ENCODE data around the gene OR1F1. TPM values are rescaled to one million over a fixed set of nuclear protein-coding genes. Genes with fewer than 3 reads are reported as not detected.

OR1F1 gene
- total and polyA plus RNA-seq, 2 donors (not counting 1 experiment from before 2014, with no cell fraction given), result not detected

GRCh38 chr16:3175157-3176093 is 12.6 kb upstream of the OR1F1 start:
- no peak overlapping the region for H3K4me3 ChIP-seq (ENCODE audit: control extremely low read depth in 1 of 5, extremely low read depth in 1 of 5, insufficient read depth in 1 of 5, low read depth in 2 of 5, low read length in 4 of 5)
- TF ChIP-seq, protein P1, sequence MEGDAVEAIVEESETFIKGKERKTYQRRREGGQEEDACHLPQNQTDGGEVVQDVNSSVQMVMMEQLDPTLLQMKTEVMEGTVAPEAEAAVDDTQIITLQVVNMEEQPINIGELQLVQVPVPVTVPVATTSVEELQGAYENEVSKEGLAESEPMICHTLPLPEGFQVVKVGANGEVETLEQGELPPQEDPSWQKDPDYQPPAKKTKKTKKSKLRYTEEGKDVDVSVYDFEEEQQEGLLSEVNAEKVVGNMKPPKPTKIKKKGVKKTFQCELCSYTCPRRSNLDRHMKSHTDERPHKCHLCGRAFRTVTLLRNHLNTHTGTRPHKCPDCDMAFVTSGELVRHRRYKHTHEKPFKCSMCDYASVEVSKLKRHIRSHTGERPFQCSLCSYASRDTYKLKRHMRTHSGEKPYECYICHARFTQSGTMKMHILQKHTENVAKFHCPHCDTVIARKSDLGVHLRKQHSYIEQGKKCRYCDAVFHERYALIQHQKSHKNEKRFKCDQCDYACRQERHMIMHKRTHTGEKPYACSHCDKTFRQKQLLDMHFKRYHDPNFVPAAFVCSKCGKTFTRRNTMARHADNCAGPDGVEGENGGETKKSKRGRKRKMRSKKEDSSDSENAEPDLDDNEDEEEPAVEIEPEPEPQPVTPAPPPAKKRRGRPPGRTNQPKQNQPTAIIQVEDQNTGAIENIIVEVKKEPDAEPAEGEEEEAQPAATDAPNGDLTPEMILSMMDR (IDR thresholded peaks at IDR 0.05), result no peak
- no peak for TF ChIP-seq EZH2 (IDR thresholded peaks at IDR 0.05; ENCODE audit: borderline replicate concordance, insufficient read depth, low read depth, low read length, poor library complexity, severe bottlenecking)
- H3K27me3 ChIP-seq (replicated peaks in 1 of 4; ENCODE audit: control extremely low read depth in 1 of 4, control insufficient read depth in 3 of 4, insufficient read depth in 4 of 4, low read length in 3 of 4), result peaks cover 0 to 84% (median 50%) of the 10 kb centered on the region in 4 experiments
- H2AFZ ChIP-seq (ENCODE audit: insufficient read depth, low read depth, low read length, poor library complexity, severe bottlenecking), result no peak overlapping the region
- H3K9me3 Mint-ChIP-seq (ENCODE audit: insufficient read depth), result no peaks in the 10 kb centered on the region
- CTCF ChIA-PET, result no interaction called here
- H3K9ac ChIP-seq (ENCODE audit: low read length), result no peak overlapping the region
- no peaks in the 10 kb centered on the region for H3K79me2 ChIP-seq (ENCODE audit: control insufficient read depth, insufficient read depth, low read length)
- ATAC-seq (ENCODE audit: low read depth) (no peak), DNase-seq (no peak)
- H3K27me3 Mint-ChIP-seq, result peaks cover 81% of the 10 kb centered on the region
- peaks cover 28% of the 10 kb centered on the region for H3K4me1 Mint-ChIP-seq
- no peaks in the 10 kb centered on the region for H4K20me1 ChIP-seq (ENCODE audit: control insufficient read depth, insufficient read depth, low read length, poor library complexity, severe bottlenecking)
- peaks cover 0 to 40% (median 0%) of the 10 kb centered on the region in 3 donors for H3K9me3 ChIP-seq (ENCODE audit: control extremely low read depth in 1 of 3, control insufficient read depth in 2 of 3, insufficient read depth in 1 of 3, low read length in 2 of 3)
- peak overlapping the region; percentile 41 for H3K27ac Mint-ChIP-seq
- no peak overlapping the region for H3K4me2 ChIP-seq (replicated peaks; ENCODE audit: low read depth, low read length, poor library complexity, severe bottlenecking)
- H3K4me1 ChIP-seq (ENCODE audit: control insufficient read depth in 2 of 2, insufficient read depth in 2 of 2, low read length in 2 of 2), result peaks cover 37 to 43% of the 10 kb centered on the region in 2 donors
- WGBS (ENCODE audit: insufficient coverage), result 19% methylated on average over 39 of the region's 39 CpGs
- H3K36me3 ChIP-seq (replicated peaks in 1 of 2; ENCODE audit: control extremely low read depth in 1 of 2, control insufficient read depth in 1 of 2, extremely low read depth in 1 of 2, insufficient read depth in 2 of 2, low read length in 1 of 2), result no peaks in the 10 kb centered on the region
- H3K27ac ChIP-seq (ENCODE audit: low read length in 2 of 2), result no peak overlapping the region
- no peak overlapping the region for H3K4me3 Mint-ChIP-seq
- POLR2A ChIA-PET, result no interaction called here
- intact Hi-C loops (cut with micrococcal nuclease), result loop anchor here (2.0 kb wide), 1 partner anchor 13 kb away; the partner anchor contains the start of gene OR1F1

DNA sequence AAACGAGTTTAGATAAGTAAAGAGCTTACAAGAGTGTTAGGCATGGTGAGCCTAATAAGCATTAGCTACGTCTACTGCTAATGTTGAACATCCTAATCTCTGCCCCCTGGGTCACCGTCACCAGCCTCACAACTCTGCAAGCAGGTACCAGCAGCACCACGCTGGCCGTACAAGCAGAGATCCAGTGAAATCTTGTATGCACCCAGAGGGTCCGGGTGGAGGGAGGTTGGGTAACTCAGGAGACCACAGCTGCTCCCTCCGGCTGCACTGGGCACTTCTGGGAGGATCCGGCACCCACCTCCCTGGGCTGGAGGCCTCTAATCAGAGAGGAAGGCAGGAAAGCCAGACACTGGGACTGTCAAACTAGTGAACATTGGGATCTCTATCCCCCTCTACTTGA is 8.4 kb upstream of the OR1F1 start:
- H3K36me3 ChIP-seq (replicated peaks in 1 of 2; ENCODE audit: control extremely low read depth in 1 of 2, control insufficient read depth in 1 of 2, extremely low read depth in 1 of 2, insufficient read depth in 2 of 2, low read length in 1 of 2), result no peaks in the 10 kb centered on the region
- Mint-ChIP-seq H3K4me1 (peaks cover 20% of the 10 kb centered on the region), H3K27ac (no peak overlapping the region), H3K9me3 (ENCODE audit: insufficient read depth) (no peaks in the 10 kb centered on the region), H3K27me3 (peaks cover 84% of the 10 kb centered on the region), H3K4me3 (no peak overlapping the region)
- H3K79me2 ChIP-seq (ENCODE audit: control insufficient read depth, insufficient read depth, low read length), result no peaks in the 10 kb centered on the region
- H3K4me1 ChIP-seq (ENCODE audit: control insufficient read depth in 2 of 2, insufficient read depth in 2 of 2, low read length in 2 of 2), result peaks cover 20 to 27% of the 10 kb centered on the region in 2 donors
- 82% methylated on average over 7 of the region's 8 CpGs for WGBS (ENCODE audit: insufficient coverage)
- H3K9ac ChIP-seq (ENCODE audit: low read length), result no peak overlapping the region
- intact Hi-C loops (cut with micrococcal nuclease), result no loop called here
- ATAC-seq (ENCODE audit: low read depth) (no peak), DNase-seq (no peak)
- POLR2A ChIA-PET, result no interaction called here
- H3K27ac ChIP-seq (ENCODE audit: low read length in 2 of 2), result no peak overlapping the region
- TF ChIP-seq, protein P1 (IDR thresholded peaks at IDR 0.05), result no peak
- TF ChIP-seq EZH2 (IDR thresholded peaks at IDR 0.05; ENCODE audit: borderline replicate concordance, insufficient read depth, low read depth, low read length, poor library complexity, severe bottlenecking), result no peak
- H3K27me3 ChIP-seq (replicated peaks in 1 of 4; ENCODE audit: control extremely low read depth in 1 of 4, control insufficient read depth in 3 of 4, insufficient read depth in 4 of 4, low read length in 3 of 4), result peaks cover 0 to 83% (median 52%) of the 10 kb centered on the region in 4 experiments
- H3K4me2 ChIP-seq (replicated peaks; ENCODE audit: low read depth, low read length, poor library complexity, severe bottlenecking), result no peak overlapping the region
- no peaks in the 10 kb centered on the region for H4K20me1 ChIP-seq (ENCODE audit: control insufficient read depth, insufficient read depth, low read length, poor library complexity, severe bottlenecking)
- H3K4me3 ChIP-seq (ENCODE audit: control extremely low read depth in 1 of 5, extremely low read depth in 1 of 5, insufficient read depth in 1 of 5, low read depth in 2 of 5, low read length in 4 of 5), result no peak overlapping the region
- peaks cover 0 to 35% (median 0%) of the 10 kb centered on the region in 3 donors for H3K9me3 ChIP-seq (ENCODE audit: control extremely low read depth in 1 of 3, control insufficient read depth in 2 of 3, insufficient read depth in 1 of 3, low read length in 2 of 3)
- CTCF ChIA-PET, result interaction anchor here (1.1 to 1.4 kb wide), 4 partner anchors 10 to 50 kb away, joined by 4 to 6 read pairs (median 4); no protein-coding TSS in a partner anchor
- H2AFZ ChIP-seq (ENCODE audit: insufficient read depth, low read depth, low read length, poor library complexity, severe bottlenecking), result no peak overlapping the region
